Measurements from ENCODE around the gene ZNF28.
"Not testable (repeated sequence)": the region's sequence is repeated elsewhere in the genome, so short reads cannot be mapped to it uniquely, and the experiment has no call there.

DNA sequence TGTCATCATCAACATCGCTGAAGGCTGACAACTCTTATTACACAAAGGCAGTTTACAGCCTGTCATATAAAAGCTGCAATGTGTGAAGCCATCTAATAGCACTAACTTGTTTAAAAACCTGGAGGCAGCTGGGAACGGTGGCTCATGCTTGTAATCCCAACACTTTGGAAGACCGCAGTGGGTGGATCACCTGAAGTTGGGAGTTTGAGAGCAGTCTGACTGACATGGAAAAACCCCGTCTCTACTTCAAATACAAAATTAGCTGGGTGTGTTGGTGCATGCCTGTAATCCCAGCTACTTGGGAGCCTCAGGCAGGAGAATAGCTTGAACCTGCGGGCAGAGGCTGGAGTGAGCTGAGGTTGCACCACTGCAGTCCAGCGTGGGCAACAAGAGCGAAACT lies 8.4 kb upstream of the ZNF28 start:
- TF ChIP-seq, protein P1, sequence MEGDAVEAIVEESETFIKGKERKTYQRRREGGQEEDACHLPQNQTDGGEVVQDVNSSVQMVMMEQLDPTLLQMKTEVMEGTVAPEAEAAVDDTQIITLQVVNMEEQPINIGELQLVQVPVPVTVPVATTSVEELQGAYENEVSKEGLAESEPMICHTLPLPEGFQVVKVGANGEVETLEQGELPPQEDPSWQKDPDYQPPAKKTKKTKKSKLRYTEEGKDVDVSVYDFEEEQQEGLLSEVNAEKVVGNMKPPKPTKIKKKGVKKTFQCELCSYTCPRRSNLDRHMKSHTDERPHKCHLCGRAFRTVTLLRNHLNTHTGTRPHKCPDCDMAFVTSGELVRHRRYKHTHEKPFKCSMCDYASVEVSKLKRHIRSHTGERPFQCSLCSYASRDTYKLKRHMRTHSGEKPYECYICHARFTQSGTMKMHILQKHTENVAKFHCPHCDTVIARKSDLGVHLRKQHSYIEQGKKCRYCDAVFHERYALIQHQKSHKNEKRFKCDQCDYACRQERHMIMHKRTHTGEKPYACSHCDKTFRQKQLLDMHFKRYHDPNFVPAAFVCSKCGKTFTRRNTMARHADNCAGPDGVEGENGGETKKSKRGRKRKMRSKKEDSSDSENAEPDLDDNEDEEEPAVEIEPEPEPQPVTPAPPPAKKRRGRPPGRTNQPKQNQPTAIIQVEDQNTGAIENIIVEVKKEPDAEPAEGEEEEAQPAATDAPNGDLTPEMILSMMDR (IDR thresholded peaks at IDR 0.05; ENCODE audit: low read depth, low read length, poor library complexity, severe bottlenecking): not testable (repeated sequence)
- TF ChIP-seq EZH2phosphoT487 (IDR thresholded peaks at IDR 0.05; ENCODE audit: borderline replicate concordance, low read length): not testable (repeated sequence)
